Measurements from ENCODE around the gene PTPRN.
"Not testable (repeated sequence)": the region's sequence is repeated elsewhere in the genome, so short reads cannot be mapped to it uniquely, and the experiment has no call there.

The PTPRN gene

DNA sequence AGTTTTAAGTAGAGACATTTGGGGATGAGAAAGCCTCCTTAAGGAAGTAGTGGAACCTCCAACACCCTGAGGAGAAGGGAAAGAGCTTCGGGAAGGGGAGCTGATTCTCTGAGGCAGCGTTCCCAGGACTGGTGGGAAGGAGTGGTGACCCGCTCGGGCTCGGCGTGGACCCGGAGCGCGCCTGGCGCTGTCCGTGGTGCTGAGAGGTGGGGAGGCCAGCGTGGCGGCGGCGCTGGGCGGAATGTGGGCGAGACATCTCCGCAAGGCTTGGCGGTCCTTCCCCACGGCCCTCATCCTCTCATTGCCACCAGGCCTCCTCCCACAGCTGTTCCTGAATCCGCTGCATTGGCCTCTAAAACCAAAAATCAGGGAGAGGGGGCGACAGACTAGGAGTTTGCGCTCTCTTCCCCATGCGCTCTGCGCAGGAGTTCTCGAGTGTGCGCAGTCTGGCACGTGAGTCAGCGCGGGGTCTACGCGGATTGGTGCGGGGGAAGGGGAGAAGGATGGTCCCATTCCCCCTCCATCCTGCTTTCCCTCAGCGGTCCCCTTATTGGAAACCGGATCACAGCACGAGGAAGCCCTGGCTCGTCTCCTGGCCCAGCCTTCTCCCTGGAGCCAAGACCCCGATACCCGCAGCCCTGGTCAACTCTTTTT lies 22.5 kb upstream of the PTPRN start:
- TF ChIP-seq, protein P1, sequence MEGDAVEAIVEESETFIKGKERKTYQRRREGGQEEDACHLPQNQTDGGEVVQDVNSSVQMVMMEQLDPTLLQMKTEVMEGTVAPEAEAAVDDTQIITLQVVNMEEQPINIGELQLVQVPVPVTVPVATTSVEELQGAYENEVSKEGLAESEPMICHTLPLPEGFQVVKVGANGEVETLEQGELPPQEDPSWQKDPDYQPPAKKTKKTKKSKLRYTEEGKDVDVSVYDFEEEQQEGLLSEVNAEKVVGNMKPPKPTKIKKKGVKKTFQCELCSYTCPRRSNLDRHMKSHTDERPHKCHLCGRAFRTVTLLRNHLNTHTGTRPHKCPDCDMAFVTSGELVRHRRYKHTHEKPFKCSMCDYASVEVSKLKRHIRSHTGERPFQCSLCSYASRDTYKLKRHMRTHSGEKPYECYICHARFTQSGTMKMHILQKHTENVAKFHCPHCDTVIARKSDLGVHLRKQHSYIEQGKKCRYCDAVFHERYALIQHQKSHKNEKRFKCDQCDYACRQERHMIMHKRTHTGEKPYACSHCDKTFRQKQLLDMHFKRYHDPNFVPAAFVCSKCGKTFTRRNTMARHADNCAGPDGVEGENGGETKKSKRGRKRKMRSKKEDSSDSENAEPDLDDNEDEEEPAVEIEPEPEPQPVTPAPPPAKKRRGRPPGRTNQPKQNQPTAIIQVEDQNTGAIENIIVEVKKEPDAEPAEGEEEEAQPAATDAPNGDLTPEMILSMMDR (IDR thresholded peaks at IDR 0.05; ENCODE audit: control insufficient read depth, insufficient read depth, low read depth, low read length, missing control alignments), result no peak
- DNase-seq (ENCODE audit: low read depth), result no peak
- H3K4me3 ChIP-seq (ENCODE audit: control insufficient read depth, low read depth, low read length), result no peak overlapping the region

DNA sequence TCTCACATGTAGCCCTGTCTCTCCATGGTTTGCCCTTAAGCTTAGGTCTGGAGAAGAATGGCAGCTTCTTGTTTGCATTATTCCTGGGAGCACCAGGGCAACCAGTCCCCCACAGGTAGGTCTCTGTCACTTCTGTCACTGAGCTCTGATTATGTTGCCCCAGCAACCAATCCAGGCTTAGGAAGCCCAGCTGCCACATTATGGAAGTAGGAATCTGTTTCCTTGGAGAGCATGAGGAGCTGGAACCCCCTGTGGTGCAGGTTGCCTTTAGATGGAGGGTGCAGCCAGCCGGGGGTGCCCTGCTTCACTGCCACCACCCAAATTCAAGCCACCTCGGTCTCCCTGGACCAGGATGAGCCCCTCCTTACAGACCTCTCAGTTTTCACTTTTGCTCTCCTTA lies 18.5 kb upstream of the PTPRN start:
- TF ChIP-seq, protein P1 (IDR thresholded peaks at IDR 0.05; ENCODE audit: control insufficient read depth, insufficient read depth, low read depth, low read length, missing control alignments), result no peak
- no peak overlapping the region for H3K4me3 ChIP-seq (ENCODE audit: control insufficient read depth, low read depth, low read length)
- DNase-seq (ENCODE audit: low read depth), result no peak

DNA sequence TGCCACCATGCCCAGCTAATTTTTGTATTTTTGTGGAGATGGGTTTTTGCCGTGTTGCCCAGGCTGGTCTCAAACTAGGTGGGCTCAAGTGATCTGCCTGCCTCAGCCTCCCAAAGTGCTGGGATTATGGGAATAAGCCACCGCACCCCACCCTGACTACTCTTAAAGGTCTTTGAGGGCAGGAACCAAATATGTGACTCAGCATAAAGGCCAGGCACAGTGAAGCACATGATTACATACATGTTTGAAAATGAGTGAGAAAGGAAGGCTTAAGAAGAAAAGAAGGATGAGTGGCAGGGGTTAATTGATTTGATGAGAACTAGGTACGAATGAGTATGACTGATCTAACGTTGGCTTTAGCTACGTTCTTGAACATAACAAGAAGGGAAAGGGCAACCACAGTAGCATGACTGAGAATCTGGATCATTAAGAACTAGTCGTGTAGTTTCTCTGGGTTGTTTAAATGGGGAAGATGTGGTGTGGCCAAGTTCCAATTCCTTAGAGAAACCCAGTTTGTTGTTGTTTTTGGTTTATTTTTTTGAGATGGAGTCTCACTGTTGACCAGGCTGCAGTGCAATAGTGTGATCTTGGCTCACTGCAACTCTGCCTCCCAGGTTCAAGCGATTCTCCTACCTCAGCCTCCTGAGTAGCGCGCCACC lies 16.6 kb upstream of the PTPRN start:
- TF ChIP-seq, protein P1 (IDR thresholded peaks at IDR 0.05; ENCODE audit: control insufficient read depth, insufficient read depth, low read depth, low read length, missing control alignments), result no peak
- no peak overlapping the region for H3K4me3 ChIP-seq (ENCODE audit: control insufficient read depth, low read depth, low read length)
- no peak for DNase-seq (ENCODE audit: low read depth)

DNA sequence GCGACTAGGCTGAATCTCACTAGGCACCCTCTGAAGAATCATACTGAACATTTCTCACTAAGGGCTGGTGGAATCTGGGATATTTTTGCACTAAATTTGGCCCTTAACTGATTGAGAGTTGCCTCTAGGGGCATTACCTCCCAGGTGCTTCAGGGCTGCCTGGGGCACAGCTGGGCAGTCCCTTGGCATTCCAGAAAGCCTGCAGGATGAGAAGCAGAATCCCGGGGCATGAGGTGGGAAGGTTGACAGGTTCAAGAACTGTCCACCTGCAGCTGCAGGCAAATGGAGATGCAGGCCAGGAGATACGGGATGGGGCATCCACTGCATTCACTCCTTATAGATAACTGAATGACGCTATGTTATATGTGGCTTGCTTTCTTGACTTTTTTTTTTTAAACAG lies 15.9 kb upstream of the PTPRN start:
- DNase-seq (ENCODE audit: low read depth), result no peak
- H3K4me3 ChIP-seq (ENCODE audit: control insufficient read depth, low read depth, low read length), result no peak overlapping the region
- TF ChIP-seq, protein P1 (IDR thresholded peaks at IDR 0.05; ENCODE audit: control insufficient read depth, insufficient read depth, low read depth, low read length, missing control alignments), result no peak

DNA sequence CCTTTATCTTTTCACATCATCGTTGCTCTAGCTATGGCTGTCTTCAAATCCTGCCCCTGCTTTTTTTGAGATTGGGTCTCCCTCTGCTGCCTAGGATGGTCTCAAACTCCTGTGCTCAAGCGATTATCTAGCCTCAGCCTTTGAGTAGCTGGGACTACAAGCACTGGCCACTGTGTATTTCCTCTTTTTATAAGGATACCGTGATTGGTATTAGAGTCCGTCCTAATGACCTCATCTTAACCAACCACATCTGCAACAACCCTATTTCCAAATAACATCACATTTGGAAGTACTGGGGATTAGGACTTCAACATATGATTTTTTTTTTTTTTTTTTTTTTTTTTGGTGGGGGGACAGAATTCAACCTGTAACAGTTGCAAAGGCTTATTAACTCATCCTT lies 14.2 kb upstream of the PTPRN start:
- TF ChIP-seq, protein P1 (IDR thresholded peaks at IDR 0.05; ENCODE audit: control insufficient read depth, insufficient read depth, low read depth, low read length, missing control alignments), result no peak
- no peak overlapping the region for H3K4me3 ChIP-seq (ENCODE audit: control insufficient read depth, low read depth, low read length)
- no peak for DNase-seq (ENCODE audit: low read depth)

DNA sequence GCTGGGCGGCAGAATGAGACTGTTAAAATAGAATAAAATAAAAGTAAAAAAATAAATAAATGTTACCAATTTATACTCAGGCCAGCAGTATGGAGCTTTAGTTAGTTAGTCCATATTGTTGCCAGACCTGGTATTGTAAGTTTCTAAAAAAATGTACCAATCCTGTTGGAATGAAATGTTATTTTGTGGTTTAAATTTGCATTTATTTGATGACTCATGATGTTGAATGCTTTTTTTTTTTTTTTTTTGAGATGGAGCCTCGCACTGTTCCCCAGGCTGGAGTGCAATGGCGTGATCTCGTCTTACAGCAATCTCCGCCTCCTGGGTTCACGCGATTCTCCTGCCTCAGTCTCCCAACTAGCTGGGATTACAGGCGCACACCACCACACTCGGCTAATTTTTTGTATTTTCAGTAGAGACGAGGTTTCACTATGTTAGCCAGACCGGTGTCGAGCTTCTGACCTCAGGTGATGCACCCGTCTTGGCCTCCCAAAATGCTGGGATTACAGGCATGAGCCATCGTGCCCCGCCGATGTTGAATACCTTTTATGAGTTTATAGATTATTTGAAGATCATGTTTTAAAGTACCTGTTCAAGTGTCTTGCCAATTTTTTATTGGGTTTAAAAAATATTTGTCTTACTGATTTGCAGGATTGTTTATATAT lies 5.7 kb upstream of the PTPRN start:
- TF ChIP-seq, protein P1 (IDR thresholded peaks at IDR 0.05; ENCODE audit: control insufficient read depth, insufficient read depth, low read depth, low read length, missing control alignments), result no peak
- no peak overlapping the region for H3K4me3 ChIP-seq (ENCODE audit: control insufficient read depth, low read depth, low read length)
- DNase-seq (ENCODE audit: low read depth), result no peak

DNA sequence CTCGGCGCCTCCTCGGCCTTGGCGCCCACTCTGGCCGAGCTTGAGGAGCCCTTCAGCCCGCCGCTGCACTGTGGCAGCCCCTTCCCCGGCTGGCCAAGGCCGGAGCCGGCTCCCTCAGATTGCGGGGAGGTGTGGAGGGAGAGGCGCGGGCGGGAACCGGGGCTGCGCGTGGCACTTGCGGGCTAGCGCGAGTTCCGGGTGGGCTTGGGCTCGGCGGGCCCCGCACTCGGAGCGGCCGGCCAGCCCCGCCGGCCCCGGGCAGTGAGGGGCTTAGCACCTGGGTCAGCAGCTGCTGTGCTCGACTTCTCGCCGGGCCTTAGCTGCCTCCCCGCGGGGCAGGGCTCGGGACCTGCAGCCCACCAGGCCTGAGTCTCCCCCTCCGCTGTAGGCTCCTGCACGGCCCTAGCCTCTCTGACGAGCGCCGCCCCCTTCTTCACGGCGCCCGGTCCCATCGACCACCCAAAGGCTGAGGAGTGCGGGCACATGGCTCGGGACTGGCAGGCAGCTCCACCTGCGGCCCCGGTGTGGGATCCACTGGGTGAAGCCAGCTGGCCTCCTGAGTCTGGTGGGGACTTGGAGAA lies 3.6 kb upstream of the PTPRN start:
- H3K4me3 ChIP-seq (ENCODE audit: control insufficient read depth, low read depth, low read length); DNase-seq (ENCODE audit: low read depth): not testable (repeated sequence)

All from AG09309 (cell line).